HG03159 (cell line): ENCODE results near the gene COLEC11.
"Not testable (repeated sequence)": the region's sequence is repeated elsewhere in the genome, so short reads cannot be mapped to it uniquely, and the experiment has no call there.

Source experiments
- ATAC-seq: cut with Tn5 transposase; IDR thresholded peaks from one replicate; pipeline ENCODE4 v1.9.1; 2021; ENCODE audit warnings: mild to moderate bottlenecking, moderate library complexity; ENCODE audit not compliant: unreplicated experiment

The COLEC11 gene

DNA sequence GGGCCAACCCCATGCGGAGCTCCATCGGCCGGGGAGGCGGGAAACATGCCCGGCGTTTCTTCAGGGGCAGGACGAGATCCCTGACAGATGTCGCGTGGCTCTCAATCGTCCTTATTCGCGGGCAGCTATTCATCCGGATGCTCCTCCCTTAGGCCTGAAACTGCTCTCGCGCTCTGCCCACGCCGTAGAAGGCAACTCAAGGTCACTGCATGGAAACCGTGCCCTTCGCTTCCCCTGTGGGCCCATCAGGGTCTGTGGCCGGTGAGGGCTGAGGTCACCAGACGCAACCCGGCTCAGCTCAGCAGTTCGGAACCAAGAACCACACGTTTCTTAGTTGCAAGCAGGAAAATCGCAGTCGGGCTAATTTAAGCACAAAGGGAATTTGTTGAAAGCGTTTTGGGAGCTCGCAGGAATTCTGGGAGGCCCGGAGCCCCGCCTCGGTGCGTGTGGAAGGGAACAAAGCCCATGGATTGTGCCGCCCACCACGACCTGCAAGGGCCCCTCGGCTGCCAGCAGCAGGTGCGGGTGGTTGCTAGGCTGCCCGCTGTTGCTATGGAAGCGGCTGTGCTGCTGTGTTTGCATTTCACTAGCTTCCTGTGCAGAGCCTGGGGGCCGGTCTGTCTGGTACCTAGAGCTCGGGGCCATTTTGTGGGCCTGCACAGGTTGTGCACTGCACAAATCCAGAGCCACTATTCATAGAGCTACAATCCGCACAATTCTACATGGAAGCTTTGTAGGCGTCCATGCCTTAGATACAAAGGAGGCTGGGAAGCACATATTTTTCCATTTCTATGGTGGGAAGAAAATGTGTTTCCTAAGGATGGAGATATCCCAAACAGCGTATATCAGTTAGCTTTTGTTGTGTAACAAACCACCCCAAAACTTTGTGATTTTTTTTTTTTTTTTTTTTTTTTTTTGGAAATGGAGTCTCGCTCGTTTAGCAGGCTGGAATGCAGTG is 57.1 kb downstream of the COLEC11 start:
- peak; percentile 84 for ATAC-seq

DNA sequence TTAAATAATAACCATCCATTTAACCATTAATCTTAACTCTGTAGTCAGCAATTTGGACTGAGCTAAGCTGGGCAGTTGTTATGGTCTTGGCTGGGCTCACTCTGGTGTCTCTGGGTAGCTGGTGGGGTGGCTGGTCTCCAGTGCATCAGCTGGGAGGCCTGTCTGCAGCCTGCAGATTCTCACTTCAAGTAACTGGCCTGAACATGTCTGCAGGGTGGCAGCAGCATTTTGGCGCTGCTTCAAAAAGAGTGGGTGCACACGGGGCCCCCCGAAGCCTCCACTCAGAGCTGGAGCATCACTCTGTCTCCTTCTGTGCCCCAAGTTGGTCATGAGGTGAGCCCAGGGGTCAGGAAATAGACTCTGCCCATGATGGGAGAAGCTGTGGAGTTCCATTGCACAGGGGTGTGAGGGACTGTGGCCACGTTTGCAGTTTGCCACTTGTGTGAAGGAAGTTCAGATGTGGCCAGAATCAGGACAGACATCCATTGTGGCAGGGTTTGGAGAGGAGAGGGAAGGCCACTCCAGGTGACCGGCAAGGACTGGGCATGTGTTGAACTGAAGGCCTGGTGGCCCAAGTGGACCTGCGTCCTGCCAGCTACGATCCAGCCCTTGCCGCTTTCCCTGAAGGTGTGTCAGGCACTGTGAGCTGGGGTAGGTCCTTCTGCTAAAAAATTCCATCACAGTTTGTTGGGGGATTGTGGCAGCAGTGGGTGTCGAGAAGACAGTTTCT is 58.1 kb downstream of the COLEC11 start:
- ATAC-seq = no peak

GRCh38 chr2:3654011-3654410 is 59.1 kb downstream of the COLEC11 start:
- no peak for ATAC-seq

DNA sequence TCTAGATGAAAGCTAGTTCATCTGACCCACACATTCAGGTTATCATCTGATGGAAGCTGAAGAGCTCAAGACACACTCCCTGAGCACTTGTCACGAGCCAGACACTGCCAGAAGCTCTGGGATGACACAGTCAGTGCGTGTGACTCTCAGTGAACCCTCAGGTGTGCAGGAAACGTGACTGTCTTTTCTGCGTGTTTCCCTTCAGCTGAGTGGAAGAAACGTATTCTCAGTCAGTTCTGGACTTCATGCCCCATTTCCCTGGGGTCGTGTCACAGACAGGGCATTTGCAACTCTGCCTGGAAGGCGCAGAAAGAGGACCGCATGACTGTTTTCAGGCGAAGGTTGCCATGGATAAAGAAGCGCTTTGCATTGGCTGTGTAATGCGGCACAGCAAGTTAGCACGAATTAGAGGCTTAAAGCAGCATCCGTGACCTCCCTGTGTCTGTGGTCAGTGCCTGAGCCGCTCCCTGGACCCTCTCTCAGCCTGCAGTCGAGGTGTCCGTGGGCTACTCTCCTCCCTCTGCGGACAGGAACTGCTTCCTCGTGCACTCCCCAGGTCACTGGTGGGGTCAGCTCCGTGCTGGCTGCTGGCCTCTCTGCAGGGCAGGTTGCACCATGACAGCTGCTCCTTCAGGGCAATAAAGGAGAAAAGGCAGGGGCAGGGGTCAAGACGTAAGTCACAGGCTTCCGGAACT is 59.8 kb downstream of the COLEC11 start:
- ATAC-seq = no peak

DNA sequence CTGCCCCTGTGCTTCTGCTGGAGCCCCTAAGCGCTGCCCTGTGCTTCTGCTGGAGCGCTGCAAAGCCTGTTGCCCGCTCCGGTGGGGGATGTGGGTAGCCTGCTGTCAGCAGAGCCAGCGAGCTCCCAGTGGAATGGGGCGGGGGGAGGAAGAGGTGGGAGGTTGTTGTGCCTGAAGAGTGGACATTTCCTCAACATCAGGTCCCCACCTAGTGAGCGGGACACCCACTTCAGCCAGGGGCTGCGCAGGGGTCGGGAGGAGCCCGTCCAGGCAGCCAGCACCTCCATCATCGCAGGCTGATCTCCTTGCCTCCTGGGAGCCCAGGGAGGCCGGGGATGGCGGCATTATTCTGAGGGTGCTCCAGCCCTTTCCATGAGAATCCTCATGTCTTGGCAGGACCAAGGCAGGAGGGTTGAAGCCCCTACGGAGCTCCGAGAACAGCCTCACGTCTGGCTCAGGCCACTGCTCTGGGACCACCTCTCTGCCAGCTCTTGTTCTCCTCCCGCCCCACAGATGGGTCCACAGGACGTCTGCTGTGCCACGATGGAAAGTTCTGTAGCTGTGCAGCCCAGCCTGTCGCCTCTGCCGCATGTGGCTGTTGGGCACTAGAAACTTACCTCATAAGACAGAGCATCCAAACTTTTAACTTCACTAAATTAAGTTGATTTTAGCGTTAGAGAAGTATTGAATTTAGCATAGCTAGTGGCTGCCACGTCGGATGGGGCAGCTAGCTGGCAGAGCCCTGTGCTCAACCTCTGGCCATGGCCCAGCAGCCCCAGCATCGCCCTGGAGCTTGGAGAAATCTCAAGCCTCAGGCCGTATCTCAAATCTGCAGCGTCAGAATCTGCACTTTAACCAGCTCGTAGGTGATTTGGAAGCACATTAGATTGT is 61.2 kb downstream of the COLEC11 start:
- ATAC-seq = no peak

DNA sequence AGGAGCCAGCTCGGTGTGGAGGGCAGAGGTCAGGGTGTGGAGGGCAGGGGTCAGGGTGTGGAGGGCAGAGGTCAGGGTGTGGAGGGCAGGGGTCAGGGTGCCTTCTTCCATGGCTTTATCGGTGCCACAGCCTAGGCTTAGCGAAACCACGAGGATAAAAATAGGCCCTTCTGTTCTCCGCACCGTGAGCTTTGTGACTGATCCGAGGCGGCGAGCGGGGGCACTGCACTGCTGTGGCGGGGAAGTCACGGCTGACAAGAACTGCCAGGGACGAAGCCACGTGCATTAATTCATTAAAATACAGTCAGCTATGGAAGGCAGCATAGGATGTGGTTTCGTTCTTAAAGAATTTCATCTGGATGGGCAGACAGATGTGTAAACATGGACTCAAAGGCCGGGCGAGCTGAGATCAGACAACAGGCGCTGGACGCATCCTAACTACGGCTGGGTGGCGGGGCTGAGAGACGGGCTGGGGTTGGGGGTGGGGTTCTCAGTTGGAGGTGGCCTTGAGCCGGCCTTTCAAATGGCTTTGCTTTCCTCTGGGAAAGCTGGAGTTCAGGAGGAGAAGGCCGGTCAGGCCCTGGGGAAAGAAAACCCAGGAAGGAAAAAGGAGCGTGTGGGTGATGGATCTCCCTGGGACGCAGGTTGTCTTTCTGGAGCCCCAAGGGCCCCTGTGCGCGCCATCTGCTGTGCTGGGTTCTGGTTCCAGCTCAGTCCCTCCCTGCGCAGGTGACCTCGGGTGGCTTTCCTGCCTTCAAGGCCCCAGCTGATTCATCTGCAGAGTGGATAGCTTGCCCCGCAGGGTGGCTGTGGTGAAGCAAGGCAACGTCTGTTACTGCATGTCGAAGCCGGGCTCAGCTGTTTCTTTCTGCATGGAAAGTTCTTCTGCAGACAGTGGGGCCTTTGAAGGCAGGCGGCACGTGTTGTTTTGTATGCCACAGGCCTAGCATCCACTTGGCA is 62.1 kb downstream of the COLEC11 start:
- no peak for ATAC-seq

- ATAC-seq = no peak
Measured at GRCh38 chr2:3657881-3658280, 63.0 kb downstream of the COLEC11 start, which contains the start of gene ALLC. ALLC (plus strand) TSS chr2:3658200; CDS start chr2:3671158, 12,958 bp downstream.

- ATAC-seq = no peak
Measured at GRCh38 chr2:3659447-3660432, 64.8 kb downstream of the COLEC11 start.

DNA sequence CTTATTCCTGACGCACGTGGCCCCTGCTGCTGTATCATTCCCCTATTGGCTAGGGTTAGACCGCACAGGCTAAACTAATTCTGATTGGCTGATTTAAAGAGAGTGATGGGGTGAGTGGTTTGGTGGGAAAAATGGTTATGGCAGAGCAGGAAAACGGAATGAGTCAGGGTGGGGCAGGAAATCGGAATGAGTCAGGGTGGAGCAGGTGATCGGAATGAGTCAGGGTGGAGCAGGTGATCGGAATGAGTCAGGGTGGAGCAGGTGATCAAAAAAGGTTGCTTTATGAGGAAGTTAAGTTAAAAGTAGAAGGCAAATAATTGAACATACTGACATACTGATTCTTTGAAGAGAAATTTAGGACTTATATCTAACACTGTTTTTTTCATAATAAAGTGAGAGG is 65.7 kb downstream of the COLEC11 start:
- ATAC-seq = not testable (repeated sequence)

DNA sequence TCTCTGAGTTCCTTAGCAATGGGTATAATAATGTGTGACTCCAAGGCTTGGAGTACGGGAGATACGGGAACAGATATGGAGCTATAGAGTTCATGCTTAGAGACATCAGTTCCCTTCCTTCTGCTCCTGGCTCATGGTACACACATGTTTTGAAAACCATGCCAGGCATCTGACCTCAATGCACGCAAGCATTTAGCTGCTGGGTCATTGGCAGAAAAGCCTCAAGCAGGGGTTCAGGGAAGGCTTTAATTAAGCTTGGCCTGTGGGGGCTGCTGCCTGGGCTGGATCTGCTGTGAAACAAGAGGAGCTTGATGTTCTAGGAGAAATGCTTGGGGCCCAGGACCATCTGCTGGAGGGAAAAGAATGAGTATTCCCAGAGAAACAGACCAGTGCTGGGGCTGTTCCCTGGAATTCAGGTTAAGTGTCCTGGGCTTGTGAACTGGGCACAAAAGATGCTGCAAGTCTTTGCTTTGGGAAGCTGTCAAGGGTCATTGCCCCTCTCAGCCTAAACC is 66.3 kb downstream of the COLEC11 start:
- no peak for ATAC-seq

DNA sequence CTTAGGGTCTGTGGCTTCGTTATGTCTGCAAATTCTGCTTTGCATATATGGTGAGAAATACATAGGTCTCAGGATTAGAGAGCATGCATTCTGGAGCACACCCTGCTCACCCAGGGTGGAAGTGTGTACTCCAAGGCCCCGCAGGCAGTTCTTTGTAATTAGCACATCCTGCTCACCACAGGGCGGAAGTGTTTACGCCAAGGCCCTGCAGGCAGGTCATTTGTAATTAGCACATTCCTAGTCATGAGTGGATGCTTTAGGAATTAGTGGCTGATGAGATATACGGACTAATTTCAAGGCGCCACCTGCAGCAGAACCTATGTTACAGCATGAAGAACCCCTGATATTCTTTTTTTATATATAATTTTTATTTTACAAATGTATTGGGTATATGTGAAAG is 67.3 kb downstream of the COLEC11 start:
- ATAC-seq = no peak

DNA sequence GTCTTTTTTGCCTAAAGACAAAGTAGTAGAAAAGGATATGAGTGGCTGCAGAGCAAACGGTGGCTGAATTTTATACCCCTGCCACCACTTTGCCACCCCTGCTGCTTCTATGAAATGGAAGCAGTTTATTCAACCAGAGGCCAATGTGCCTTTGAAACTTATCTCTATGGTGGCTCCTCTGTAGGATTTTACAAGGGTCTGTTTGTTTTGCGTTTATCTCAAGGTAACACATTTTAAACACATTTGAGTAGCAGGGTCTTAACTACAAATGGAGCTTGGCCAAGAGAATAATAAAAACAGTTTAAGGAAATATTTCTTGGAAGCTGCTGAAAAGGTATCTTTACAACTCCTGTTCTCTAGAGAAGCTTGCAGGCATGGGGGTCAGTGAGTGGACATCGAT is 69.2 kb downstream of the COLEC11 start:
- ATAC-seq = no peak

DNA sequence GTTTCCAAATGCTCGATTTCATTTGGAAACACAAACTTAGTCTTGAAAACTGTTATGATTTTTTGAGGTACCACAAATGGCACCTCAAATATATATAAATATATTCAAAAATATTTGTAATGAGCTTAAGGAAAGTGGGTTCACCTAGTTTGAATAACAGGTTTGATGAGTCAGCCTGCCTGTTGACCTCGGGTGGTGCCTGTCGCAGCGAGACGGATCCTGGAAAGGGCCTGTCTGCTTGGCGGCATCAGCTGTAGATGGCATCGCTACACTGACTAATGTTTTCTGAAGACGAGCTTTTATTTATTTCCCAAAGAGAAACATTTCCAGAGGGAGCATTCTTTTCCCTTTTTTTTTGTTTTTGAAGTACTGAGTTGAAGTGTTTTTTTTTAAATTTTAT is 70.0 kb downstream of the COLEC11 start:
- no peak for ATAC-seq

GRCh38 chr2:3665886-3666612 is 71.1 kb downstream of the COLEC11 start:
- no peak for ATAC-seq

GRCh38 chr2:3666613-3666975 is 71.7 kb downstream of the COLEC11 start:
- ATAC-seq = no peak

DNA sequence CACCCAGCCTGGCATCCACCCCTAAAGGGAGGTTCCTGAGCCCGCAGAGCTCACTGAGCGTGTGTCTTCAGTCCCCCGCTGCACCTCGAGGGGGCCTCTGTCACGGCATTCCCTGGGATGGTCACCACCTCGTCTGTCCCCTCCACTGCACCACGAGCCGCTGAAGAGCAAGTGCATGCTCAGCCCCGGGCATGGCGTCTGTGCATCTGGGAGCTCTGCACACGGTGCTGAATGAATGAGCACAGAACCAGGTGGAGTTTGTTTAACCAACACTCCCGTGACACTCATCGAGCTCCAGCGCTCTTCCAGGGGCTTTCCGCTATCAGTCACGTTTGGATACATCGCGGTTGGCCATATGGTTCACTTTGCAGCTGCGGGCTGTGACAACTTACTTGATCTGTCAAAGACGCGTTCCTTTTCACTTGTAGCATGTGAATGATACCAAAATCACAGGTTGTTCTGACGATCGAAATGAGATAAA is 72.3 kb downstream of the COLEC11 start:
- ATAC-seq = no peak

- no peak for ATAC-seq
Measured at GRCh38 chr2:3669656-3670055, 74.7 kb downstream of the COLEC11 start.
